A549 (cell line): ENCODE data around the gene SHLD2. TPM values are rescaled to one million over a fixed set of nuclear protein-coding genes. Genes with fewer than 3 reads are reported as not detected.

Experiments
- ATAC-seq, 2 experiments: fragments of 200-7000 bp in 1 of 2; fragments of >200 bp in 1 of 2; cut with Nextera tagmentation in 1 of 2; cut with Tn5 transposase in 1 of 2; 3 replicates each; pipeline versions ENCODE4 v1.8.0 to v1.9.1; 2018 to 2020; ENCODE audit warnings: mild to moderate bottlenecking in 1 of 2, moderate library complexity in 1 of 2
- CTCF ChIA-PET: fragments of 300-600 bp; sonication (Branson Sonifier 250); formaldehyde crosslinking; extraction: SDS; loops from one replicate; lab custom pipeline; 2021; ENCODE audit warnings: antibody characterized with exemption, inconsistent platforms; lab: Yijun Ruan, JAX
- POLR2A ChIA-PET: fragments of 350-600 bp; formaldehyde crosslinking; extraction: SDS; loops from one replicate; lab custom pipeline; 2021; ENCODE audit warnings: antibody characterized with exemption, inconsistent platforms; lab: Yijun Ruan, JAX
- DNase-seq, 2 experiments: peaks; one replicate each; pipeline versions ENCODE4 v3.0.0 to v3.0.0-alpha.2; 2011 to 2016; ENCODE audit warnings: low read depth in 1 of 2, low spot score in 1 of 2
- FAIRE-seq: peaks from 2 replicates; lab custom pipeline; 2011; peaks lifted over from hg19 to GRCh38; lab: Jason Lieb, UNC
- H3K27ac ChIP-seq, 2 experiments: fragments of >200 bp; sonication (Bioruptor Twin); formaldehyde crosslinking; 3 replicates each; pipeline ENCODE4 v1.5.1; 2016 to 2017
- H3K4me1 ChIP-seq: fragments of >200 bp; sonication (Bioruptor Twin); formaldehyde crosslinking; 3 replicates; pipeline ENCODE4 v1.6.1; 2016
- H3K4me2 ChIP-seq: fragments of >200 bp; sonication (Bioruptor Twin); formaldehyde crosslinking; 3 replicates; pipeline ENCODE4 v1.6.1; 2016
- H3K4me3 ChIP-seq: fragments of >200 bp; sonication (Bioruptor Twin); formaldehyde crosslinking; 3 replicates; pipeline ENCODE4 v1.5.1; 2016
- H3K9me3 ChIP-seq: fragments of >200 bp; sonication (Bioruptor Twin); formaldehyde crosslinking; 3 replicates; pipeline ENCODE4 v1.6.1; 2016
- BCL3 ChIP-seq: fragments of >200 bp; sonication (Bioruptor Twin); formaldehyde crosslinking; IDR thresholded peaks from 3 replicates; pipeline ENCODE4 v1.6.1; 2016
- CBX2 ChIP-seq: fragments of 200-600 bp; sonication (generic); IDR thresholded peaks from 2 replicates; pipeline ENCODE4 v1.6.1; 2016; ENCODE audit warnings: low read depth, mild to moderate bottlenecking, borderline replicate concordance
- CEBPB ChIP-seq, 2 experiments: fragments of >200 bp in 1 of 2; sonication (Bioruptor Twin) in 1 of 2; formaldehyde crosslinking in 1 of 2; IDR thresholded peaks; 2 replicates each; pipeline ENCODE4 v1.6.1; 2012 to 2016
- CHD2 ChIP-seq: fragments of 150-350 bp; IDR thresholded peaks from 2 replicates; pipeline ENCODE4 v1.6.1; 2014; ENCODE audit warnings: low read length; ENCODE audit not compliant: partially characterized antibody
- CTCF ChIP-seq: fragments of >200 bp; sonication (Bioruptor Twin); formaldehyde crosslinking; IDR thresholded peaks from 3 replicates; pipeline ENCODE4 v1.5.1; 2016
- E2F6 ChIP-seq: IDR thresholded peaks from 2 replicates; pipeline ENCODE4 v1.6.1; 2012; ENCODE audit warnings: low read depth, borderline replicate concordance
- EHF ChIP-seq: fragments of 250-450 bp; sonication (Bioruptor Pico); IDR thresholded peaks from 2 replicates; pipeline ENCODE4 v1.5.0; 2020; ENCODE audit warnings: mild to moderate bottlenecking
- EHMT2 ChIP-seq: fragments of 200-600 bp; sonication (generic); IDR thresholded peaks from 2 replicates; pipeline ENCODE4 v1.6.1; 2016; ENCODE audit warnings: antibody characterized with exemption, low read depth, mild to moderate bottlenecking, moderate library complexity
- ELK1 ChIP-seq: fragments of 150-350 bp; IDR thresholded peaks from 2 replicates; pipeline ENCODE4 v1.6.1; 2014; ENCODE audit warnings: low read depth, mild to moderate bottlenecking, low read length
- ESRRA ChIP-seq: fragments of 150-350 bp; IDR thresholded peaks from 2 replicates; pipeline ENCODE4 v1.6.1; 2014; ENCODE audit warnings: mild to moderate bottlenecking, low read length, borderline replicate concordance
- FOXS1 ChIP-seq: fragments of 250-450 bp; sonication (Bioruptor Pico); IDR thresholded peaks from 2 replicates; pipeline ENCODE4 v1.5.0; 2020; ENCODE audit warnings: mild to moderate bottlenecking, moderate library complexity
- GATA3 ChIP-seq: IDR thresholded peaks from 2 replicates; pipeline ENCODE4 v1.6.1; 2012; ENCODE audit warnings: borderline replicate concordance
- HDAC2 ChIP-seq: fragments of 200-600 bp; sonication (generic); IDR thresholded peaks from 2 replicates; pipeline ENCODE4 v1.6.1; 2016
- HEYL ChIP-seq: fragments of 250-450 bp; sonication (Bioruptor Pico); IDR thresholded peaks from 2 replicates; pipeline ENCODE4 v1.8.0; 2021; ENCODE audit warnings: mild to moderate bottlenecking, moderate library complexity
- HOXB13 ChIP-seq: fragments of 250-450 bp; sonication (Bioruptor Pico); IDR thresholded peaks from 2 replicates; pipeline ENCODE4 v1.5.0; 2020; ENCODE audit warnings: low read depth, mild to moderate bottlenecking, moderate library complexity
- JUNB ChIP-seq: fragments of >200 bp; sonication (Bioruptor Twin); formaldehyde crosslinking; IDR thresholded peaks from 2 replicates; pipeline ENCODE4 v1.6.1; 2016
- MAFK ChIP-seq: fragments of 450-650 bp; IDR thresholded peaks from 2 replicates; pipeline ENCODE4 v1.6.1; 2014; ENCODE audit not compliant: partially characterized antibody
- MYC ChIP-seq: IDR thresholded peaks from 2 replicates; pipeline ENCODE4 v1.6.1; 2012; ENCODE audit warnings: mild to moderate bottlenecking, inconsistent platforms, low read length, improper control_type of control experiment, borderline replicate concordance
- PHF8 ChIP-seq: fragments of 200-600 bp; sonication (generic); IDR thresholded peaks from 2 replicates; pipeline ENCODE4 v1.6.1; 2016; ENCODE audit warnings: low read depth, mild to moderate bottlenecking, antibody characterized with exemption, moderate library complexity, borderline replicate concordance
- POLR2AphosphoS2 ChIP-seq: conservative IDR thresholded peaks from 2 replicates; pipeline ENCODE4 v1.6.1; 2012; ENCODE audit warnings: low read length, improper control_type of control experiment, inconsistent platforms
- RNF2 ChIP-seq: fragments of 200-600 bp; sonication (generic); IDR thresholded peaks from 2 replicates; pipeline ENCODE4 v1.6.1; 2016; ENCODE audit warnings: low read depth, mild to moderate bottlenecking, antibody characterized with exemption, moderate library complexity, borderline replicate concordance
- TFCP2L1 ChIP-seq: fragments of 250-450 bp; sonication (Bioruptor Pico); IDR thresholded peaks from 2 replicates; pipeline ENCODE4 v1.5.0; 2021; ENCODE audit warnings: mild to moderate bottlenecking
- ZC3H11A ChIP-seq: fragments of 450-650 bp; IDR thresholded peaks from 2 replicates; pipeline ENCODE4 v1.6.1; 2014; ENCODE audit warnings: antibody characterized with exemption, mild to moderate bottlenecking
- ZFP36 ChIP-seq: fragments of 450-650 bp; IDR thresholded peaks from 2 replicates; pipeline ENCODE4 v1.6.1; 2014; ENCODE audit warnings: borderline replicate concordance; ENCODE audit not compliant: partially characterized antibody
- ZNF302 ChIP-seq: fragments of 250-450 bp; sonication (Bioruptor Pico); IDR thresholded peaks from 2 replicates; pipeline ENCODE4 v1.9.0; 2021; ENCODE audit warnings: inconsistent platforms, mild to moderate bottlenecking, moderate library complexity
- WGBS: methylation state at CpG from one replicate; pipeline ENCODE4 v1.1.6; 2017; ENCODE audit errors: missing lambda C conversion rate; 5-methylcytosine and 5-hydroxymethylcytosine counted together
- polyA plus RNA-seq, 4 experiments: library from polyadenylated mRNA; depleted of rRNA in 3 of 4; stranded (reverse); fragments of >200 nt; fragmentation: RNase III in 1 of 4; extraction: RNeasy Plus Mini Kit Qiagen cat#74134 plus additional on column Dnase treatment in 1 of 4; gene quantifications; 2 replicates in 3 of 4; 3 replicates in 1 of 4; pipeline ENCODE4 v1.2.3, GENCODE V29; 2011 to 2017
- TF ChIP-seq, protein P1 (sequence below): fragments of >200 bp; sonication (Bioruptor Twin); formaldehyde crosslinking; IDR thresholded peaks from 2 replicates; pipeline ENCODE4 v1.6.1; 2016
- TF ChIP-seq, protein P2 (sequence below): fragments of 200-600 bp; sonication (generic); IDR thresholded peaks from 2 replicates; pipeline ENCODE4 v1.6.1; 2016; ENCODE audit warnings: antibody characterized with exemption, mild to moderate bottlenecking, moderate library complexity

Gene SHLD2
- polyA plus RNA-seq, 2 of the 4 experiments (the other 2 are of a cell fraction): 22.9 to 45.4 TPM

- CTCF ChIA-PET: no interaction called here
- no peak overlapping the region for H3K4me2 ChIP-seq
- ATAC-seq: no peak
- 72% methylated on average over 4 of the region's 4 CpGs for WGBS
- TF ChIP-seq ELK1 (no peak), HOXB13 (no peak), ZFP36 (no peak), EHMT2 (no peak), CHD2 (no peak), PHF8 (no peak), CBX2 (no peak), ZNF302 (CRISPR knock-in tag) (no peak), HDAC2 (no peak), EHF (CRISPR knock-in tag) (no peak), MYC (no peak), ESRRA (no peak), GATA3 (no peak), TFCP2L1 (no peak), MAFK (no peak), HEYL (CRISPR knock-in tag) (no peak), JUNB (no peak)
- TF ChIP-seq, protein P1, sequence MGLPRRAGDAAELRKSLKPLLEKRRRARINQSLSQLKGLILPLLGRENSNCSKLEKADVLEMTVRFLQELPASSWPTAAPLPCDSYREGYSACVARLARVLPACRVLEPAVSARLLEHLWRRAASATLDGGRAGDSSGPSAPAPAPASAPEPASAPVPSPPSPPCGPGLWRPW: no peak
- no peak for DNase-seq
- H3K4me1 ChIP-seq: peaks cover 34% of the 10 kb centered on the region
- no peak overlapping the region for H3K4me3 ChIP-seq
- no peak for FAIRE-seq
- H3K9me3 ChIP-seq: no peaks in the 10 kb centered on the region
- POLR2A ChIA-PET: no interaction called here
- H3K27ac ChIP-seq: no peak overlapping the region
These were observed 5.3 kb upstream of the SHLD2 start for GRCh38 chr10:87089746-87090145.

- POLR2A ChIA-PET: no interaction called here
- Histone ChIP-seq H3K4me2 (no peak overlapping the region), H3K27ac (no peak overlapping the region), H3K4me3 (no peak overlapping the region), H3K4me1 (peaks cover 31% of the 10 kb centered on the region), H3K9me3 (no peaks in the 10 kb centered on the region)
- no peak for ATAC-seq
- TF ChIP-seq ZC3H11A: no peak
- no peak for TF ChIP-seq FOXS1
- TF ChIP-seq CTCF: no peak
- TF ChIP-seq CEBPB (IDR thresholded peaks at IDR 0.05): no peak
- TF ChIP-seq, protein P2, sequence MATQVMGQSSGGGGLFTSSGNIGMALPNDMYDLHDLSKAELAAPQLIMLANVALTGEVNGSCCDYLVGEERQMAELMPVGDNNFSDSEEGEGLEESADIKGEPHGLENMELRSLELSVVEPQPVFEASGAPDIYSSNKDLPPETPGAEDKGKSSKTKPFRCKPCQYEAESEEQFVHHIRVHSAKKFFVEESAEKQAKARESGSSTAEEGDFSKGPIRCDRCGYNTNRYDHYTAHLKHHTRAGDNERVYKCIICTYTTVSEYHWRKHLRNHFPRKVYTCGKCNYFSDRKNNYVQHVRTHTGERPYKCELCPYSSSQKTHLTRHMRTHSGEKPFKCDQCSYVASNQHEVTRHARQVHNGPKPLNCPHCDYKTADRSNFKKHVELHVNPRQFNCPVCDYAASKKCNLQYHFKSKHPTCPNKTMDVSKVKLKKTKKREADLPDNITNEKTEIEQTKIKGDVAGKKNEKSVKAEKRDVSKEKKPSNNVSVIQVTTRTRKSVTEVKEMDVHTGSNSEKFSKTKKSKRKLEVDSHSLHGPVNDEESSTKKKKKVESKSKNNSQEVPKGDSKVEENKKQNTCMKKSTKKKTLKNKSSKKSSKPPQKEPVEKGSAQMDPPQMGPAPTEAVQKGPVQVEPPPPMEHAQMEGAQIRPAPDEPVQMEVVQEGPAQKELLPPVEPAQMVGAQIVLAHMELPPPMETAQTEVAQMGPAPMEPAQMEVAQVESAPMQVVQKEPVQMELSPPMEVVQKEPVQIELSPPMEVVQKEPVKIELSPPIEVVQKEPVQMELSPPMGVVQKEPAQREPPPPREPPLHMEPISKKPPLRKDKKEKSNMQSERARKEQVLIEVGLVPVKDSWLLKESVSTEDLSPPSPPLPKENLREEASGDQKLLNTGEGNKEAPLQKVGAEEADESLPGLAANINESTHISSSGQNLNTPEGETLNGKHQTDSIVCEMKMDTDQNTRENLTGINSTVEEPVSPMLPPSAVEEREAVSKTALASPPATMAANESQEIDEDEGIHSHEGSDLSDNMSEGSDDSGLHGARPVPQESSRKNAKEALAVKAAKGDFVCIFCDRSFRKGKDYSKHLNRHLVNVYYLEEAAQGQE: no peak
- no peak for TF ChIP-seq E2F6
- no peak for TF ChIP-seq RNF2
- no peak for TF ChIP-seq POLR2AphosphoS2
- no peak for TF ChIP-seq GATA3
- no peak for TF ChIP-seq EHMT2
- TF ChIP-seq BCL3: no peak
- no peak for FAIRE-seq
- no peak for DNase-seq
- 88% methylated on average over 4 of the region's 4 CpGs for WGBS
- CTCF ChIA-PET: no interaction called here
These were observed 4.2 kb upstream of the SHLD2 start for GRCh38 chr10:87090779-87091178.
